ENCODE data around the gene SLC10A1. TPM values are rescaled to one million over a fixed set of nuclear protein-coding genes. Genes with fewer than 3 reads are reported as not detected.
A peak's percentile ranks its signal among the peaks of the same experiment; 100 is the strongest.

Gene SLC10A1
- total and polyA plus RNA-seq, 3 experiments from 2014 or later = not detected

GRCh38 chr14:69828879-69829278 is 31.8 kb upstream of the SLC10A1 start:
- H3K27me3 Mint-ChIP-seq = peaks cover 5 to 11% of the 10 kb centered on the region in 2 donors
- H3K4me1 Mint-ChIP-seq = no peaks in the 10 kb centered on the region
- H3K9me3 ChIP-seq (ENCODE audit: low read length) = no peaks in the 10 kb centered on the region
- ChIA-PET POLR2A (no interaction called here), CTCF (interaction anchor here (1.6 kb wide), 1 partner anchor 10 kb away, joined by 5 read pairs; no protein-coding TSS in a partner anchor)
- no peak overlapping the region for H3K4me3 ChIP-seq (ENCODE audit: low read length)
- peak overlapping the region in 1 of 8 donors; percentile 2 for H3K27ac Mint-ChIP-seq
- no peaks in the 10 kb centered on the region for H3K36me3 Mint-ChIP-seq
- H3K36me3 ChIP-seq (ENCODE audit: insufficient read depth, low read length) = no peaks in the 10 kb centered on the region
- no peak overlapping the region for H3K4me3 Mint-ChIP-seq
- DNase-seq = no peak
- H3K27ac ChIP-seq (ENCODE audit: low read depth, low read length) = no peak overlapping the region
- no peaks in the 10 kb centered on the region for H3K4me1 ChIP-seq (ENCODE audit: insufficient read depth, low read length)
- no peaks in the 10 kb centered on the region for H3K27me3 ChIP-seq (ENCODE audit: insufficient read depth, low read length, poor library complexity, severe bottlenecking)
- peaks cover 0 to 1% (median 0%) of the 10 kb centered on the region in 5 donors for H3K9me3 Mint-ChIP-seq

GRCh38 chr14:69828354-69828753 is 31.3 kb upstream of the SLC10A1 start:
- no peaks in the 10 kb centered on the region for H3K9me3 Mint-ChIP-seq
- DNase-seq = no peak
- peaks cover 5 to 12% of the 10 kb centered on the region in 2 donors for H3K27me3 Mint-ChIP-seq
- Histone ChIP-seq H3K27ac (ENCODE audit: low read depth, low read length) (no peak overlapping the region), H3K27me3 (ENCODE audit: insufficient read depth, low read length, poor library complexity, severe bottlenecking) (no peaks in the 10 kb centered on the region), H3K36me3 (ENCODE audit: insufficient read depth, low read length) (no peaks in the 10 kb centered on the region), H3K4me3 (ENCODE audit: low read length) (no peak overlapping the region), H3K9me3 (ENCODE audit: low read length) (no peaks in the 10 kb centered on the region), H3K4me1 (ENCODE audit: insufficient read depth, low read length) (no peaks in the 10 kb centered on the region)
- no peaks in the 10 kb centered on the region for H3K36me3 Mint-ChIP-seq
- ChIA-PET CTCF (interaction anchor here (1.6 kb wide), 1 partner anchor 10 kb away, joined by 5 read pairs; no protein-coding TSS in a partner anchor), POLR2A (no interaction called here)
- no peak overlapping the region for H3K27ac Mint-ChIP-seq
- H3K4me1 Mint-ChIP-seq = no peaks in the 10 kb centered on the region
- no peak overlapping the region for H3K4me3 Mint-ChIP-seq

GRCh38 chr14:69827560-69827959 is 30.5 kb upstream of the SLC10A1 start:
- no peak overlapping the region for H3K4me3 Mint-ChIP-seq
- no peaks in the 10 kb centered on the region for H3K4me1 Mint-ChIP-seq
- DNase-seq = no peak
- CTCF ChIA-PET = interaction anchor here (1.6 kb wide), 1 partner anchor 9 kb away, joined by 5 read pairs; no protein-coding TSS in a partner anchor
- H3K4me3 ChIP-seq (ENCODE audit: low read length) = no peak overlapping the region
- peaks cover 5 to 15% of the 10 kb centered on the region in 2 donors for H3K27me3 Mint-ChIP-seq
- H3K4me1 ChIP-seq (ENCODE audit: insufficient read depth, low read length) = no peaks in the 10 kb centered on the region
- H3K9me3 Mint-ChIP-seq = no peaks in the 10 kb centered on the region
- no peaks in the 10 kb centered on the region for H3K36me3 Mint-ChIP-seq
- H3K27ac Mint-ChIP-seq = no peak overlapping the region
- no peaks in the 10 kb centered on the region for H3K27me3 ChIP-seq (ENCODE audit: insufficient read depth, low read length, poor library complexity, severe bottlenecking)
- H3K36me3 ChIP-seq (ENCODE audit: insufficient read depth, low read length) = no peaks in the 10 kb centered on the region
- POLR2A ChIA-PET = no interaction called here
- H3K9me3 ChIP-seq (ENCODE audit: low read length) = no peaks in the 10 kb centered on the region
- H3K27ac ChIP-seq (ENCODE audit: low read depth, low read length) = no peak overlapping the region

GRCh38 chr14:69822456-69822855 is 25.4 kb upstream of the SLC10A1 start:
- H3K36me3 Mint-ChIP-seq = no peaks in the 10 kb centered on the region
- H3K9me3 ChIP-seq (ENCODE audit: low read length) = no peaks in the 10 kb centered on the region
- no peaks in the 10 kb centered on the region for H3K27me3 ChIP-seq (ENCODE audit: insufficient read depth, low read length, poor library complexity, severe bottlenecking)
- H3K27ac Mint-ChIP-seq = no peak overlapping the region
- ChIA-PET POLR2A (no interaction called here), CTCF (no interaction called here)
- no peak overlapping the region for H3K27ac ChIP-seq (ENCODE audit: low read depth, low read length)
- peaks cover 3 to 5% (median 4%) of the 10 kb centered on the region in 3 donors for H3K4me1 Mint-ChIP-seq
- no peak overlapping the region for H3K4me3 ChIP-seq (ENCODE audit: low read length)
- no peak for DNase-seq
- H3K4me1 ChIP-seq (ENCODE audit: insufficient read depth, low read length) = no peaks in the 10 kb centered on the region
- H3K9me3 Mint-ChIP-seq = no peaks in the 10 kb centered on the region
- H3K27me3 Mint-ChIP-seq = peaks cover 6 to 16% of the 10 kb centered on the region in 2 donors
- H3K36me3 ChIP-seq (ENCODE audit: insufficient read depth, low read length) = no peaks in the 10 kb centered on the region
- H3K4me3 Mint-ChIP-seq = no peak overlapping the region

- Mint-ChIP-seq H3K4me3 (no peak overlapping the region), H3K27me3 (peaks cover 4 to 12% of the 10 kb centered on the region in 2 donors), H3K36me3 (no peaks in the 10 kb centered on the region), H3K9me3 (no peaks in the 10 kb centered on the region), H3K4me1 (peaks cover 3 to 5% (median 4%) of the 10 kb centered on the region in 3 donors), H3K27ac (no peak overlapping the region)
- Histone ChIP-seq H3K9me3 (ENCODE audit: low read length) (no peaks in the 10 kb centered on the region), H3K4me1 (ENCODE audit: insufficient read depth, low read length) (no peaks in the 10 kb centered on the region), H3K27me3 (ENCODE audit: insufficient read depth, low read length, poor library complexity, severe bottlenecking) (no peaks in the 10 kb centered on the region), H3K27ac (ENCODE audit: low read depth, low read length) (no peak overlapping the region), H3K4me3 (ENCODE audit: low read length) (no peak overlapping the region), H3K36me3 (ENCODE audit: insufficient read depth, low read length) (no peaks in the 10 kb centered on the region)
- DNase-seq = no peak
- ChIA-PET CTCF (interaction anchor here (0.7 to 1.0 kb wide), 2 partner anchors 207 to 1064 kb away, joined by 3 to 4 read pairs; no protein-coding TSS in a partner anchor), POLR2A (no interaction called here)
These were observed 23.9 kb upstream of the SLC10A1 start for GRCh38 chr14:69820991-69821390.

GRCh38 chr14:69819607-69820006 is 22.6 kb upstream of the SLC10A1 start:
- POLR2A ChIA-PET = no interaction called here
- H3K27ac ChIP-seq (ENCODE audit: low read depth, low read length) = no peak overlapping the region

GRCh38 chr14:69818758-69819191 is 21.7 kb upstream of the SLC10A1 start:
- H3K36me3 Mint-ChIP-seq = no peaks in the 10 kb centered on the region
- POLR2A ChIA-PET = interaction anchor here (1.2 kb wide), 1 partner anchor 51 kb away, joined by 3 read pairs; no protein-coding TSS in a partner anchor
- Histone ChIP-seq H3K27me3 (ENCODE audit: insufficient read depth, low read length, poor library complexity, severe bottlenecking) (no peaks in the 10 kb centered on the region), H3K36me3 (ENCODE audit: insufficient read depth, low read length) (no peaks in the 10 kb centered on the region), H3K9me3 (ENCODE audit: low read length) (no peaks in the 10 kb centered on the region), H3K27ac (ENCODE audit: low read depth, low read length) (no peak overlapping the region), H3K4me3 (ENCODE audit: low read length) (no peak overlapping the region), H3K4me1 (ENCODE audit: insufficient read depth, low read length) (no peaks in the 10 kb centered on the region)
- no peak overlapping the region for H3K27ac Mint-ChIP-seq
- no peak overlapping the region for H3K4me3 Mint-ChIP-seq
- peaks cover 8 to 12% of the 10 kb centered on the region in 2 donors for H3K27me3 Mint-ChIP-seq
- peak; percentile 10 to 56 (median 42) for DNase-seq
- CTCF ChIA-PET = interaction anchor here (0.6 to 1.4 kb wide), 8 partner anchors 9 to 1297 kb away, joined by 3 to 7 read pairs (median 4); no protein-coding TSS in a partner anchor
- H3K9me3 Mint-ChIP-seq = no peaks in the 10 kb centered on the region
- H3K4me1 Mint-ChIP-seq = peaks cover 3 to 5% (median 4%) of the 10 kb centered on the region in 3 donors

More at GRCh38 chr14:69819607-69820006, 22.6 kb upstream of the SLC10A1 start:
- H3K4me1 ChIP-seq (ENCODE audit: insufficient read depth, low read length) = no peaks in the 10 kb centered on the region
- no peaks in the 10 kb centered on the region for H3K36me3 Mint-ChIP-seq
- H3K4me1 Mint-ChIP-seq = peaks cover 3 to 5% (median 4%) of the 10 kb centered on the region in 3 donors
- H3K4me3 Mint-ChIP-seq = no peak overlapping the region
- H3K9me3 ChIP-seq (ENCODE audit: low read length) = no peaks in the 10 kb centered on the region
- no peaks in the 10 kb centered on the region for H3K9me3 Mint-ChIP-seq
- H3K27ac Mint-ChIP-seq = no peak overlapping the region
- H3K36me3 ChIP-seq (ENCODE audit: insufficient read depth, low read length) = no peaks in the 10 kb centered on the region
- H3K27me3 ChIP-seq (ENCODE audit: insufficient read depth, low read length, poor library complexity, severe bottlenecking) = no peaks in the 10 kb centered on the region
- H3K27me3 Mint-ChIP-seq = peaks cover 4 to 12% of the 10 kb centered on the region in 2 donors
- no peak for DNase-seq
- no peak overlapping the region for H3K4me3 ChIP-seq (ENCODE audit: low read length)
- CTCF ChIA-PET = no interaction called here

- Histone ChIP-seq H3K27me3 (ENCODE audit: insufficient read depth, low read length, poor library complexity, severe bottlenecking) (no peaks in the 10 kb centered on the region), H3K36me3 (ENCODE audit: insufficient read depth, low read length) (no peaks in the 10 kb centered on the region), H3K4me3 (ENCODE audit: low read length) (no peak overlapping the region), H3K4me1 (ENCODE audit: insufficient read depth, low read length) (no peaks in the 10 kb centered on the region), H3K9me3 (ENCODE audit: low read length) (no peaks in the 10 kb centered on the region), H3K27ac (ENCODE audit: low read depth, low read length) (no peak overlapping the region)
- Mint-ChIP-seq H3K36me3 (no peaks in the 10 kb centered on the region), H3K9me3 (no peaks in the 10 kb centered on the region), H3K4me1 (peaks cover 3 to 5% (median 4%) of the 10 kb centered on the region in 3 donors), H3K27ac (no peak overlapping the region), H3K27me3 (peaks cover 8 to 9% of the 10 kb centered on the region in 2 donors), H3K4me3 (no peak overlapping the region)
- POLR2A ChIA-PET = no interaction called here
- no peak for DNase-seq
- CTCF ChIA-PET = no interaction called here
These were observed 19.2 kb upstream of the SLC10A1 start for GRCh38 chr14:69816216-69816615.
